B cell (primary cell): ENCODE results near the gene CNPY2. TPM values are rescaled to one million over a fixed set of nuclear protein-coding genes. Genes with fewer than 3 reads are reported as not detected.

Experiments
- ATAC-seq: fragments of 200-7000 bp; cut with Tn5 transposase; one replicate; pipeline ENCODE4 v1.10.0; 2021; ENCODE audit warnings: low read depth, mild to moderate bottlenecking, moderate number of reproducible peaks, moderate library complexity
- CTCF ChIA-PET: fragments of 350-600 bp; sonication (Branson Sonifier 250); formaldehyde crosslinking; loops from one replicate; lab custom pipeline; 2021; ENCODE audit warnings: antibody characterized with exemption, inconsistent platforms; lab: Charles Lee
- POLR2A ChIA-PET: fragments of 350-600 bp; sonication (Branson Sonifier 250); formaldehyde crosslinking; loops from one replicate; lab custom pipeline; 2021; ENCODE audit warnings: antibody characterized with exemption; lab: Charles Lee
- DNase-seq: peaks from one replicate; pipeline ENCODE4 v3.0.0; 2013
- H2AFZ ChIP-seq: 2 replicates; pipeline ENCODE4 v1.6.1; 2012; ENCODE audit warnings: mild to moderate bottlenecking, low read depth, low read length; ENCODE audit not compliant: insufficient read depth, poor library complexity, severe bottlenecking
- H3K27ac ChIP-seq, 2 donors: 1 replicate in 1 of 2; 2 replicates in 1 of 2; pipeline ENCODE4 v1.5.1; 2012 to 2013; ENCODE audit warnings: low read length in 2 of 2, mild to moderate bottlenecking in 2 of 2, moderate library complexity in 1 of 2
- H3K27me3 ChIP-seq, 4 experiments: fragments of 200-600 bp in 1 of 4; sonication (generic) in 1 of 4; replicated peaks in 1 of 4; 1 replicate in 2 of 4; 2 replicates in 2 of 4; pipeline versions ENCODE4 v1.6.1 to v1.7.0; 2013 to 2016; ENCODE audit warnings: low read length in 3 of 4, mild to moderate bottlenecking in 2 of 4, mixed read lengths in 1 of 4, moderate library complexity in 1 of 4; ENCODE audit not compliant: insufficient read depth in 4 of 4, control insufficient read depth in 3 of 4; ENCODE audit errors: control extremely low read depth in 1 of 4
- H3K36me3 ChIP-seq, 2 experiments: replicated peaks in 1 of 2; 1 replicate in 1 of 2; 2 replicates in 1 of 2; pipeline versions ENCODE4 v1.6.1 to v1.7.1; 2013; ENCODE audit warnings: low read length in 1 of 2; ENCODE audit not compliant: insufficient read depth in 2 of 2, control insufficient read depth in 1 of 2; ENCODE audit errors: control extremely low read depth in 1 of 2, extremely low read depth in 1 of 2
- H3K4me1 ChIP-seq, 2 donors: fragments of 200-600 bp in 1 of 2; sonication (generic) in 1 of 2; 1 replicate in 1 of 2; 2 replicates in 1 of 2; pipeline versions ENCODE4 v1.5.1 to v1.6.1; 2013 to 2017; ENCODE audit warnings: low read length in 2 of 2; ENCODE audit not compliant: control insufficient read depth in 2 of 2, insufficient read depth in 2 of 2
- H3K4me2 ChIP-seq: replicated peaks from 2 replicates; pipeline ENCODE3; 2012; ENCODE audit warnings: mild to moderate bottlenecking, low read depth, low read length; ENCODE audit not compliant: poor library complexity, severe bottlenecking
- H3K4me3 ChIP-seq, 5 experiments: fragments of 200-600 bp in 1 of 5; sonication (generic) in 1 of 5; 1 replicate in 3 of 5; 2 replicates in 2 of 5; pipeline versions ENCODE4 v1.5.1 to v1.7.0; 2011 to 2016; ENCODE audit warnings: low read length in 4 of 5, mild to moderate bottlenecking in 4 of 5, low read depth in 2 of 5, control low read depth in 1 of 5, moderate library complexity in 1 of 5; ENCODE audit not compliant: insufficient read depth in 1 of 5; ENCODE audit errors: control extremely low read depth in 1 of 5, extremely low read depth in 1 of 5
- H3K79me2 ChIP-seq: fragments of 200-600 bp; sonication (generic); one replicate; pipeline ENCODE4 v1.6.0; 2016; ENCODE audit warnings: low read length; ENCODE audit not compliant: control insufficient read depth, insufficient read depth
- H3K9ac ChIP-seq: fragments of 200-600 bp; sonication (generic); 2 replicates; pipeline ENCODE4 v1.6.1; 2017; ENCODE audit warnings: mild to moderate bottlenecking, low read length, moderate library complexity
- H3K9me3 ChIP-seq, 3 donors: one replicate each; pipeline versions ENCODE4 v1.6.1 to v1.7.1; 2013; ENCODE audit warnings: low read length in 2 of 3; ENCODE audit not compliant: control insufficient read depth in 2 of 3, insufficient read depth in 1 of 3; ENCODE audit errors: control extremely low read depth in 1 of 3
- H4K20me1 ChIP-seq: 2 replicates; pipeline ENCODE4 v1.6.0; 2012; ENCODE audit warnings: mild to moderate bottlenecking, low read length; ENCODE audit not compliant: insufficient read depth, control insufficient read depth, poor library complexity, severe bottlenecking
- H3K27ac Mint-ChIP-seq: one replicate; pipeline ENCODE4 v1.8.0; 2021; ENCODE audit warnings: mixed read lengths
- H3K27me3 Mint-ChIP-seq: one replicate; pipeline ENCODE4 v1.8.0; 2021; ENCODE audit warnings: mixed read lengths
- H3K4me1 Mint-ChIP-seq: one replicate; pipeline ENCODE4 v1.8.0; 2021; ENCODE audit warnings: mixed read lengths
- H3K4me3 Mint-ChIP-seq: one replicate; pipeline ENCODE4 v1.8.0; 2021; ENCODE audit warnings: mixed read lengths
- H3K9me3 Mint-ChIP-seq: one replicate; pipeline ENCODE4 v1.8.0; 2022; ENCODE audit warnings: mixed read lengths; ENCODE audit not compliant: insufficient read depth
- CTCF ChIP-seq: fragments of 200-600 bp; IDR thresholded peaks from one replicate; pipeline ENCODE4 v1.8.0; 2022; ENCODE audit warnings: antibody characterized with exemption, mild to moderate bottlenecking
- EZH2 ChIP-seq: IDR thresholded peaks from 2 replicates; pipeline ENCODE4 v1.6.1; 2012; ENCODE audit warnings: borderline replicate concordance, low read depth, mild to moderate bottlenecking, moderate library complexity, low read length; ENCODE audit not compliant: insufficient read depth, poor library complexity, severe bottlenecking
- WGBS: methylation state at CpG from one replicate; pipeline ENCODE4 v1.1.5; 2013; ENCODE audit warnings: missing lambda C conversion rate; ENCODE audit not compliant: insufficient coverage; 5-methylcytosine and 5-hydroxymethylcytosine counted together
- intact Hi-C: fragments of 100-400 bp; cut with micrococcal nuclease; formaldehyde crosslinking; loops from one replicate; pipeline ENCODE4 v1.10.0; 2022
- polyA plus RNA-seq: library from polyadenylated mRNA; depleted of rRNA; stranded (reverse); fragments of >200 nt; gene quantifications from 2 replicates; pipeline ENCODE4 v1.2.3, GENCODE V29; 2012
- total RNA-seq, 2 donors: library from RNA; stranded (reverse); fragments of 120-200 nt in 1 of 2; gene quantifications; 1 replicate in 1 of 2; 2 replicates in 1 of 2; pipeline versions ENCODE4 v1.2.3 to v1.2.4, GENCODE V29; 2013 to 2022

The CNPY2 gene
- total and polyA plus RNA-seq, 2 donors (not counting 1 experiment from before 2014, with no cell fraction given), result 61.9 to 91.2 TPM

DNA sequence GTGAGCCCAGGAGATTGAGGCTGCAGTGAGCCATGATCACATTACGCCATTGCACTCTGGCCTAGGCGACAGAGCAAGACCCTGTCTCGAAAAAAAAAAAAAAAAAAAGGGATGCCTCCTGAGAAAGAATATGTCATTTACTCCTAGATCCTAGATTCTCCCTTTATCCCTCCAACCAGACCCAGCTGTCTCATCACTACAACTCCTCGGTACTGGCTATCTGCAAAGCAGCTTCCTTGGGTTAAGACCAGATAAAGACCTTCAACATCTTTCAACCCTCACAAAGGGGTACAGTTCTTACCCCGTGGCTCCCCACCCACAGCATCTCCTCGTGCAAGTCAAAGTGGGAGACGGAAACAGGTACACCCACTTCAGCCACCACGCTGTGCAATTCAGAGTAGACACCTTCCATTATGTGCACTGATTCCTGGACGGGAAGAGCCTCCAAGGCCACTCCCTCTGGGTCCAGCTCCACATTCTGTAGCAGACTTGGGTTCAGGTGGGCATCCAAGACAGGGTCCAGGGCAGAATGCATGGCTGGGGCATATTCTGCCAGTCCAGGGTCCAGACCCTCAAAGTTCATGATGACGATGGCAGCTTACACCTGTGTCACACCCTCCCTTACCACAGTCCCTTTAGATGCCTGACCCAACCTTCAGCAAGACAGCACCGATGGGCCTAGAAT lies 16.9 kb upstream of the CNPY2 start:
- H3K4me1 Mint-ChIP-seq, result peaks cover 41% of the 10 kb centered on the region
- H3K4me1 ChIP-seq, result peaks cover 25 to 31% of the 10 kb centered on the region in 2 donors
- H3K27ac ChIP-seq, result peak overlapping the region; percentile 94 to 100
- no peaks in the 10 kb centered on the region for H3K9me3 Mint-ChIP-seq
- ATAC-seq (no peak), DNase-seq (no peak)
- peaks cover 21% of the 10 kb centered on the region for H3K79me2 ChIP-seq
- POLR2A ChIA-PET, result interaction anchor here (0.8 to 2.5 kb wide), 6 partner anchors 9 to 135 kb away, joined by 6 to 24 read pairs (median 9); partner anchors contain the start of genes CNPY2 and STAT2
- H4K20me1 ChIP-seq, result no peaks in the 10 kb centered on the region
- peak overlapping the region; percentile 93 for H2AFZ ChIP-seq
- 99% methylated on average over 6 of the region's 11 CpGs for WGBS
- TF ChIP-seq EZH2 (no peak), CTCF (no peak)
- CTCF ChIA-PET, result interaction anchor here (0.6 to 7.6 kb wide), 9 partner anchors 16 to 353 kb away, joined by 3 to 45 read pairs (median 6); partner anchors contain the start of genes CNPY2 and STAT2
- H3K9ac ChIP-seq, result peak overlapping the region; percentile 95
- H3K4me2 ChIP-seq, result peak overlapping the region; percentile 86
- H3K4me3 ChIP-seq, result peak overlapping the region in 4 of 5 experiments; percentile 63 to 84 (median 80)
- no peaks in the 10 kb centered on the region for H3K27me3 ChIP-seq
- H3K27ac Mint-ChIP-seq, result peak overlapping the region; percentile 100
- H3K36me3 ChIP-seq, result peaks cover 0 to 7% of the 10 kb centered on the region in 2 experiments
- no peaks in the 10 kb centered on the region for H3K9me3 ChIP-seq
- intact Hi-C loops, result loop anchor here (1.0 kb wide), 1 partner anchor 136 kb away; the partner anchor contains the start of gene SPRYD4
- peak overlapping the region; percentile 99 for H3K4me3 Mint-ChIP-seq
- H3K27me3 Mint-ChIP-seq, result no peaks in the 10 kb centered on the region
